ENCODE results near the gene MAD1L1. TPM values are rescaled to one million over a fixed set of nuclear protein-coding genes. Genes with fewer than 3 reads are reported as not detected.

Gene MAD1L1
- total and polyA plus RNA-seq, 2 of the 8 experiments (the other 6 are each of a cell fraction or from before 2014, with no cell fraction given): 40.4 to 44.6 TPM

DNA sequence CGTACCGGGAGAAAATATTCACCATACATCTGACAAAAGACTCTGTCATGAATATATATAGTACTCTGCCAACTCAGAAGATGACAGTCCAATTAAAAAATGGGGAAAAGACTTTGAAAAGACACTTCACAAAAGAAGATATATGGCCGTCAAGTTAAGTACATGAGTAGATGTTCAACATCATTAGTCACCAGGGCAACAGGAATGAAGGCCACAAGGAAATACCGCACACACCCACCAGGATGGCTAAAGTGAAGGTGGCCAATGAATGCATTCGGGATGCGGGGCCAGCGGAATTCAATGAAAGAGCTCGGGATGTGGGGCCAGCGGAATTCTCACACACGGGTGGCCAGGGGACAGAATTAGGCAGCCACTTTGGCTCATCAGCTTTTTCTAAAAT lies 42.2 kb downstream of the MAD1L1 start:
- H3K4me1 ChIP-seq (replicated peaks in 1 of 4; ENCODE audit: control insufficient read depth in 3 of 4, insufficient read depth in 4 of 4, low read length in 3 of 4): no peaks in the 10 kb centered on the region
- no peaks in the 10 kb centered on the region; the same call in 1 of the 2 replicates for H3K79me1 ChIP-seq (ENCODE audit: low read depth, low read length)
- H3K23me2 ChIP-seq (ENCODE audit: low read depth, low read length): no peaks in the 10 kb centered on the region
- H3K9me3 ChIP-seq (ENCODE audit: insufficient read depth in 2 of 2, low read depth in 1 of 2, low read length in 1 of 2): peaks cover 8 to 15% of the 10 kb centered on the region in 2 experiments
- no peak overlapping the region for H2AFZ ChIP-seq (ENCODE audit: low read length)
- H3K23ac ChIP-seq (ENCODE audit: insufficient read length): no peak overlapping the region
- no peak for TF ChIP-seq POU5F1 (IDR thresholded peaks at IDR 0.05; ENCODE audit: low read depth, low read length)
- no peak for TF ChIP-seq EP300 (IDR thresholded peaks at IDR 0.05; ENCODE audit: borderline replicate concordance in 1 of 2, low read depth in 2 of 2, low read length in 2 of 2)
- no peak for TF ChIP-seq RXRA (IDR thresholded peaks at IDR 0.05; ENCODE audit: insufficient read depth, low read depth, low read length)
- TF ChIP-seq, protein P1, sequence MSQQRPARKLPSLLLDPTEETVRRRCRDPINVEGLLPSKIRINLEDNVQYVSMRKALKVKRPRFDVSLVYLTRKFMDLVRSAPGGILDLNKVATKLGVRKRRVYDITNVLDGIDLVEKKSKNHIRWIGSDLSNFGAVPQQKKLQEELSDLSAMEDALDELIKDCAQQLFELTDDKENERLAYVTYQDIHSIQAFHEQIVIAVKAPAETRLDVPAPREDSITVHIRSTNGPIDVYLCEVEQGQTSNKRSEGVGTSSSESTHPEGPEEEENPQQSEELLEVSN (IDR thresholded peaks at IDR 0.05): no peak
- no peak for TF ChIP-seq CEBPB (IDR thresholded peaks at IDR 0.05; ENCODE audit: low read depth, low read length)
- no peak for TF ChIP-seq EGR1 (IDR thresholded peaks at IDR 0.05; ENCODE audit: borderline replicate concordance, low read depth, low read length)
- H2BK12ac ChIP-seq (ENCODE audit: low read depth, low read length): no peak overlapping the region
- H3K14ac ChIP-seq (ENCODE audit: insufficient read length): no peak overlapping the region
- no peak overlapping the region for H3K18ac ChIP-seq (ENCODE audit: extremely low read depth, low read length)
- H4K91ac ChIP-seq (replicated peaks; ENCODE audit: insufficient read length, low read length): no peak overlapping the region
- H3K9ac ChIP-seq (replicated peaks in 1 of 4; ENCODE audit: extremely low read depth in 1 of 4, low read depth in 3 of 4, low read length in 3 of 4): no peak overlapping the region
- H3K4me2 ChIP-seq (ENCODE audit: insufficient read depth in 1 of 2, low read depth in 2 of 2, low read length in 2 of 2): no peak overlapping the region
- H3K27me3 ChIP-seq (replicated peaks in 1 of 4; ENCODE audit: control insufficient read depth in 3 of 4, extremely low read depth in 1 of 4, insufficient read depth in 3 of 4, low read length in 3 of 4): no peaks in the 10 kb centered on the region
- FAIRE-seq (no peak), DNase-seq (ENCODE audit: low read depth in 1 of 2, low spot score in 2 of 2) (no peak)
- peaks cover 0 to 16% of the 10 kb centered on the region in 2 experiments; a peak in 1 of 4 replicates for H3K79me2 ChIP-seq (ENCODE audit: control insufficient read depth in 1 of 2, insufficient read depth in 2 of 2, low read length in 2 of 2)
- no peak overlapping the region for H3K4me3 ChIP-seq (ENCODE audit: extremely low read depth in 1 of 4, insufficient read depth in 2 of 4, low read depth in 3 of 4, low read length in 4 of 4)
- no peak overlapping the region for H2BK20ac ChIP-seq (ENCODE audit: low read length)
- H2BK15ac ChIP-seq (ENCODE audit: low read length): no peak overlapping the region
- peaks cover 0 to 10% (median 2%) of the 10 kb centered on the region in 4 experiments; a peak in 3 of 8 replicates for H3K36me3 ChIP-seq (ENCODE audit: control insufficient read depth in 2 of 4, insufficient read depth in 4 of 4, low read length in 3 of 4)
- WGBS, 2 experiments (ENCODE audit: extremely low coverage in 1 of 2, insufficient coverage in 1 of 2, insufficient read length in 1 of 2, insufficient replicate concordance in 2 of 2, low coverage in 1 of 2, low lambda C conversion rate in 2 of 2, missing lambda C conversion rate in 1 of 2): 90% methylated on average over 10 of the region's 10 CpGs; no CpG with 5 or more reads in 1 of the 2 experiments
- ChIA-PET CTCF (ENCODE audit: partially characterized antibody) (interaction anchor here (1.3 to 2.5 kb wide), 2 partner anchors 11 to 241 kb away, joined by 3 to 8 read pairs; no protein-coding TSS in a partner anchor), POLR2A (ENCODE audit: partially characterized antibody) (interaction anchor here (1.5 kb wide), 1 partner anchor 12 kb away, joined by 4 read pairs; no protein-coding TSS in a partner anchor)
- peaks cover 0 to 4% of the 10 kb centered on the region in 2 experiments for H4K20me1 ChIP-seq (replicated peaks in 1 of 2; ENCODE audit: control insufficient read depth in 1 of 2, insufficient read depth in 2 of 2, low read length in 2 of 2)
- no peak overlapping the region for H2BK5ac ChIP-seq (ENCODE audit: low read depth, low read length)
- H3K27ac ChIP-seq (ENCODE audit: low read depth, low read length): no peak overlapping the region
- no peak overlapping the region for H2AK5ac ChIP-seq (ENCODE audit: low read depth, low read length)
- H3K56ac ChIP-seq (replicated peaks; ENCODE audit: insufficient read length, low read depth, low read length): no peak overlapping the region
- no peak overlapping the region for H2BK120ac ChIP-seq (replicated peaks; ENCODE audit: low read depth, low read length)
- no peak overlapping the region for H4K5ac ChIP-seq (ENCODE audit: insufficient read length, low read depth, low read length)
- no peak overlapping the region for H3K4ac ChIP-seq (replicated peaks; ENCODE audit: insufficient read length, low read depth, low read length)
- H4K8ac ChIP-seq (ENCODE audit: extremely low read depth, insufficient read depth, low read length): no peak overlapping the region
